Measurements from ENCODE around the gene FAM111A. TPM values are rescaled to one million over a fixed set of nuclear protein-coding genes. Genes with fewer than 3 reads are reported as not detected.
A peak's percentile ranks its signal among the peaks of the same experiment; 100 is the strongest.
"Not testable (repeated sequence)": the region's sequence is repeated elsewhere in the genome, so short reads cannot be mapped to it uniquely, and the experiment has no call there.

Gene FAM111A
- total RNA-seq: 1 to 10 TPM; 4.5 to 9.5 TPM

- TF ChIP-seq, protein P1, sequence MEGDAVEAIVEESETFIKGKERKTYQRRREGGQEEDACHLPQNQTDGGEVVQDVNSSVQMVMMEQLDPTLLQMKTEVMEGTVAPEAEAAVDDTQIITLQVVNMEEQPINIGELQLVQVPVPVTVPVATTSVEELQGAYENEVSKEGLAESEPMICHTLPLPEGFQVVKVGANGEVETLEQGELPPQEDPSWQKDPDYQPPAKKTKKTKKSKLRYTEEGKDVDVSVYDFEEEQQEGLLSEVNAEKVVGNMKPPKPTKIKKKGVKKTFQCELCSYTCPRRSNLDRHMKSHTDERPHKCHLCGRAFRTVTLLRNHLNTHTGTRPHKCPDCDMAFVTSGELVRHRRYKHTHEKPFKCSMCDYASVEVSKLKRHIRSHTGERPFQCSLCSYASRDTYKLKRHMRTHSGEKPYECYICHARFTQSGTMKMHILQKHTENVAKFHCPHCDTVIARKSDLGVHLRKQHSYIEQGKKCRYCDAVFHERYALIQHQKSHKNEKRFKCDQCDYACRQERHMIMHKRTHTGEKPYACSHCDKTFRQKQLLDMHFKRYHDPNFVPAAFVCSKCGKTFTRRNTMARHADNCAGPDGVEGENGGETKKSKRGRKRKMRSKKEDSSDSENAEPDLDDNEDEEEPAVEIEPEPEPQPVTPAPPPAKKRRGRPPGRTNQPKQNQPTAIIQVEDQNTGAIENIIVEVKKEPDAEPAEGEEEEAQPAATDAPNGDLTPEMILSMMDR (IDR thresholded peaks at IDR 0.05): peak in 1 of 2 donors; percentile 38
- peak within 1 kb of the TSS; percentile 88 to 89 for H3K27ac ChIP-seq
- H3K4me1 ChIP-seq: peaks cover 0 to 18% of the 10 kb centered on the region in 2 donors
- no peaks in the 10 kb centered on the region for H3K27me3 ChIP-seq
- H3K9me3 ChIP-seq: no peaks in the 10 kb centered on the region
- peak within 1 kb of the TSS; percentile 66 to 69 for H3K4me3 ChIP-seq
- peak; percentile 90 for DNase-seq (ENCODE audit: low spot score)
- H3K36me3 ChIP-seq: no peaks in the 10 kb centered on the region
Measured at GRCh38 chr11:59142530-59143507, at the start of gene FAM111A. Gene FAM111A (plus strand): TSS chr11:59142856. CDS start chr11:59148873, 6,017 bp downstream.

DNA sequence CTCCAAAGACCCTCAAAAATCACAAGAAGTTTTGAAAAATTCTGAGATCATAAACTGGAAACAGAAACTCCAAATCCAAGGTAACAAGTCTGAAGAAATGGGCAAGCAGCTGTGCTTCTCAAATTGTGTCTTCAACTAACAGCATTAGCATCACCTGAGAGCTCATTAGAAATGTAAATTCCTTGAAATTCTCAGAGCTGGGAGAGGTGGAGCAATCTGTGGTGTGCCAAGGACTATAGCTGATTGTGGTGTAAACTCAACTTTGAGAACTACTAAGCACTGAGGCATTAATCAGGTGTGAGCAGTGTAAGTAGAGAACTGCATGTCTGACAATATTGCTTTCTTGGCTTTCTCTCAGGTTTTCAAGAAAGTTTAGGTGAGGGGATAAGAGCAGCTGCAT, 49.1 kb upstream of the FAM111A start:
- H3K9me3 ChIP-seq; H3K27me3 ChIP-seq; DNase-seq (ENCODE audit: low spot score); H3K27ac ChIP-seq; H3K36me3 ChIP-seq; H3K4me3 ChIP-seq; H3K4me1 ChIP-seq: not testable (repeated sequence)

DNA sequence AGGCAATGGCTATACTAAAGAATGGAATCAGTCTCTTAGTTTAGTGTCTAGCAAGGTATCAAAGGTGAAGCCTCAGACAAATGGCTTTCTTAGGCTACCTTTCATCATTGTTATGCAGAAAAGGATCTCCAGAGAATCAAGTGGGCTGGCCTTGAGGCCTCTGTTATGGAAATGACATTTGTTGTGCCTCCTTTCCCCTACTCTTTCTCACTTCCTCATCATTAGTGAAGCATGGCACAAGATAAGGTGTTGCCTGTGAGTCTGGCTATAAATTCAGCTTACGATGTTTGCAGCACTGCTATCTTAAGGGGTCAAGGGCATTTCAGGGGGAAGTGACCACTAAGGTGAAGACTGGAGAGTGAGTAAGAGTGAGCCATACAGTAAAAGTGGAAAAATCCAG, 47.4 kb upstream of the FAM111A start:
- not testable (repeated sequence) for DNase-seq (ENCODE audit: low spot score)

DNA sequence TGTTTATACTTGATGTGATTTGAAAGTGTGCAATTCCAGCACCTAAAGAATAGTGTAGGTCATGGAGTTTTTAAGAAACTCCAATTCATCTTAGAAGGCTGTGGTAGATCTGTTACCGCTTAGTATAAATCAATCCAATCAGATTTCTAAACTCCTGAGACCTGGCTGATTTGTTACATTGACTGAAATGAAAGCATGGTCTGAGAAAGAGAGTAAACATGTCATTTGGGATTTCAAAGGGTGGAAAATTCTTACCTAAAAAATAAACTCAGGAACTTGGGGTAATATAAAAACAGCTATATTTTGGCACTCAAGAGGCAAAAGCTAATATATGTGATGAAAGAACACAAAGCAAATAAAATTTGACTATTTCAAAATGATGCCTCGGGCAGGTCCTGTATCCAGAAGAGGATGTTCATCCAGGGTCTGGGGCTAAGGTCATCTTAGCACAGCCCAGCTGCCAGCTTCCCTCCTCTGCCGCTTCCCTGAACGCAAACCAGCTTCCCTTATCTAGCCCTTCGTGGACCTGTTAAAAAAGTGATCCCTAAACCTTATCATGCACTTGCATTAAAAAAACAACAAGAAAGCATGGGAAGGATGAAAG, 46.6 kb upstream of the FAM111A start:
- not testable (repeated sequence) for H3K9me3 ChIP-seq; DNase-seq (ENCODE audit: low spot score); H3K27me3 ChIP-seq; H3K4me3 ChIP-seq; H3K36me3 ChIP-seq; H3K4me1 ChIP-seq; H3K27ac ChIP-seq

More for the DNA sequence above, 47.4 kb upstream of the FAM111A start:
- H3K4me3 ChIP-seq, H3K27ac ChIP-seq, H3K36me3 ChIP-seq, H3K27me3 ChIP-seq, H3K9me3 ChIP-seq, H3K4me1 ChIP-seq: not testable (repeated sequence)

- H3K9me3 ChIP-seq: no peaks in the 10 kb centered on the region
- H3K4me3 ChIP-seq: no peak overlapping the region
- DNase-seq (ENCODE audit: low spot score): peak; percentile 64
- no peaks in the 10 kb centered on the region for H3K27me3 ChIP-seq
- H3K36me3 ChIP-seq: no peaks in the 10 kb centered on the region
- no peak overlapping the region for H3K27ac ChIP-seq
- no peaks in the 10 kb centered on the region for H3K4me1 ChIP-seq
- TF ChIP-seq, protein P1 (IDR thresholded peaks at IDR 0.05): peak; percentile 40 to 65
Measured at GRCh38 chr11:59097113-59097708, 45.4 kb upstream of the FAM111A start.

DNA sequence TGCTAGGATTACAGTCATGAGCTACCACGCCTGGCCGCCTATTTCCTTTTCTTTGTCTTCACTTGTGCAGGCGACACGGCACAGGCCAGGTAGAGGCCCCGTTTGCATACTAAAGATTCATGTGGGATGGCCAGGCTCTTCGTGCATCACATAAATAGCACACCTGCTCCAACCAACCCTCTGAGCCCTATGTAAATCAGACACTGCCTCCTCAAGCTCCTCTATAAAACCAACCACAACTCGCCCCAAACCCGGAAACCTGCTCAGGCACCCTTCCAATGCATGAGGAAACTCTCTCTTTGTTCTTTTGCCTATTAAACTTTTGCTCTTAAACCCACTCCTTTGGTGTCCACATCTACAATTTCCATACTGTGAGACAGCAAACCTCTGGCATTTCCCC, 44.7 kb upstream of the FAM111A start:
- H3K36me3 ChIP-seq; H3K4me1 ChIP-seq; H3K9me3 ChIP-seq; DNase-seq (ENCODE audit: low spot score); H3K27ac ChIP-seq; H3K27me3 ChIP-seq; H3K4me3 ChIP-seq: not testable (repeated sequence)

DNA sequence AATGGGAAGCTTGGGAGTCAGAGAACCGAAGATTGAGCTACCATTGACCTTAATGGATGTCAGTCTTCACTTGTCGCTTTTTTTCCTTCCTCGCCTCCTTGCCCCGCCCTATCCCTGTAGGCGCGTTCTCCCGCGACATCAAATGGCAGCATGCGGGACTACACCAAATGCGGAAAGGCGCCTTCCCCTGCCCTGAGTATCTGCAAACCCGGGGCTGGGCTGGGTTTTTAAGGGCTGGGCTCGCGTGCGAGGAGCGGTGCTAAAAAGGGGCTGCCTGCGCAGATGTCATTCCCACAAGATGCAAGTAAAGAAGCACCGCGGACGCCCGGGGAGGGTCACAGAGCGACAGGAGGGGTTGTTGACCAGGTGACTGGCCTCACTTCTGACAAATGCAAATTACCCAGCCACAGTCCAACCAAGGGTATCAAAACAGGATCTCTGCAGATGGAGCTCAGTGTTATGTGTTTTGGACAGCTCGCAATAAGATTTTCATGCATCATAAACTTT, 40.3 kb upstream of the FAM111A start:
- Histone ChIP-seq H3K27me3 (no peaks in the 10 kb centered on the region), H3K27ac (no peak overlapping the region), H3K4me3 (peak overlapping the region in 1 of 2 donors; percentile 31), H3K4me1 (peaks cover 0 to 10% of the 10 kb centered on the region in 2 donors), H3K9me3 (no peaks in the 10 kb centered on the region), H3K36me3 (no peaks in the 10 kb centered on the region)
- TF ChIP-seq, protein P1 (IDR thresholded peaks at IDR 0.05): peak in 1 of 2 donors; percentile 40
- no peak for DNase-seq (ENCODE audit: low spot score)
